H1 (cell line): ENCODE data around the gene FBXW8. TPM values are rescaled to one million over a fixed set of nuclear protein-coding genes. Genes with fewer than 3 reads are reported as not detected.

ENCODE experiments used
- CBX8 ChIP-seq: fragments of 300-800, 300-1000 bp; sonication (generic); IDR thresholded peaks from 2 replicates; pipeline ENCODE4 v1.7.1; 2016; ENCODE audit warnings: low read depth, low read length, borderline replicate concordance
- NRF1 ChIP-seq: IDR thresholded peaks from 2 replicates; pipeline ENCODE4 v1.6.1; 2011; ENCODE audit warnings: mild to moderate bottlenecking, low read depth, low read length, improper control_type of control experiment
- PHF8 ChIP-seq: fragments of 200-600 bp; sonication (generic); conservative IDR thresholded peaks from 2 replicates; pipeline ENCODE4 v1.7.1; 2012; ENCODE audit warnings: low read depth, mild to moderate bottlenecking, inconsistent platforms, low read length, moderate library complexity
- RNF2 ChIP-seq: fragments of 200-900, 300-1000 bp; sonication (generic); IDR thresholded peaks from 2 replicates; pipeline ENCODE4 v1.7.1; 2016; ENCODE audit warnings: borderline replicate concordance, low read depth, mild to moderate bottlenecking, antibody characterized with exemption, low read length; ENCODE audit not compliant: poor library complexity, severe bottlenecking; ENCODE audit errors: missing control alignments
- polyA plus RNA-seq, 7 experiments: library from polyadenylated mRNA; depleted of rRNA in 3 of 7; stranded (reverse) in 5 of 7; unstranded in 2 of 7; fragments of >200 nt in 5 of 7; fragments of 200-250 nt in 2 of 7; gene quantifications; 1 replicate in 5 of 7; 2 replicates in 1 of 7; 4 replicates in 1 of 7; pipeline versions ENCODE4 v1.2.1 to v1.2.3, GENCODE V29; 2011 to 2013; ENCODE audit warnings: missing spikeins in 2 of 7, mixed read lengths in 2 of 7
- total RNA-seq: library from RNA; stranded (reverse); fragmentation: NEBNext Ultra II Directional; extraction: Animal tissue kit (Norgen Biotek cat#: 25700); gene quantifications from 2 replicates; pipeline ENCODE4 v1.2.1, GENCODE V29; 2021

Gene FBXW8
- total and polyA plus RNA-seq, 2 of the 8 experiments (the other 6 are each of a cell fraction or from before 2014, with no cell fraction given) = 15.8 to 16.0 TPM

DNA sequence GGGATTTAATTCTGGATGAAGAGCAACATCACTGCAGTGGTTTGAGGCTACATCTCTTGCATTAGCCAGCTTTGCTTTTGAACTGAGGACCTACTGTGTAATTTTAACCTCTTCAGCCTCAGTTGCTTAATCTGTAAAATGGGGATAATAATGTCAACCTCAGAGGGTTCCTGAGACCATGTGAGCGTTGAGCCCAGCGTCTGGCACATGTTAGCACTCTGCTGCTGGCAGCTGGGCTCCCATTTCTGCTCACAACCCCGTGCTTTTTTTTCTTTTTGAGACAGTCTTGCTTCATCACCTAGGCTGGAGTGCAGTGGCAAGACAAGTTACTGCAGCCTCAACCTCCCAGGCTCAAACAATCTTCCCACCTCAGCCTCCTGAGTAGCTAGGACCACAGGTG lies 156.9 kb downstream of the FBXW8 start (continued):
- TF ChIP-seq RNF2 (no peak), PHF8 (no peak), NRF1 (no peak), CBX8 (no peak)
